Subcutaneous adipose tissue (tissue), 4 donors: ENCODE results near the gene TUBGCP3. TPM values are rescaled to one million over a fixed set of nuclear protein-coding genes. Genes with fewer than 3 reads are reported as not detected.

Source experiments
- CTCF ChIP-seq: fragments of 450-650 bp; IDR thresholded peaks from one replicate; pipeline ENCODE4 v1.5.1; 2016; ENCODE audit warnings: low read depth, mild to moderate bottlenecking, control low read depth, antibody characterized with exemption, moderate library complexity
- total RNA-seq, 4 donors: library from RNA; depleted of rRNA; stranded (reverse); fragments of >200 nt; gene quantifications; one replicate each; pipeline ENCODE4 v1.1.0, GENCODE V29; 2016

TUBGCP3 gene
- 10 to 100 TPM; 29.2 to 44.8 (median 34.8) TPM for total RNA-seq

GRCh38 chr13:112587764-112588489, at the start of gene TUBGCP3:
TSS of gene TUBGCP3 (minus strand) at chr13:112588153. CDS start at chr13:112587980, 173 bp downstream.
- no peak for TF ChIP-seq CTCF

- TF ChIP-seq CTCF = no peak
Observed at GRCh38 chr13:112637017-112637801, 49.3 kb upstream of the TUBGCP3 start.

- TF ChIP-seq CTCF = no peak
Observed at GRCh38 chr13:112636401-112636975, 48.5 kb upstream of the TUBGCP3 start.

- no peak for TF ChIP-seq CTCF
Observed at GRCh38 chr13:112635323-112635722, 47.4 kb upstream of the TUBGCP3 start.

GRCh38 chr13:112634102-112634501, 46.1 kb upstream of the TUBGCP3 start:
- no peak for TF ChIP-seq CTCF

GRCh38 chr13:112629161-112629560, 41.2 kb upstream of the TUBGCP3 start:
- no peak for TF ChIP-seq CTCF

GRCh38 chr13:112627161-112627560, 39.2 kb upstream of the TUBGCP3 start:
- TF ChIP-seq CTCF = no peak
